H7 (cell line): ENCODE results near the gene PRKAG2. TPM values are rescaled to one million over a fixed set of nuclear protein-coding genes. Genes with fewer than 3 reads are reported as not detected.

Source experiments
- DNase-seq: peaks from one replicate; pipeline ENCODE4 v3.0.0; 2012
- H3K27me3 ChIP-seq: 2 replicates; pipeline ENCODE4 v1.6.0; 2011; ENCODE audit warnings: mild to moderate bottlenecking, low read length; ENCODE audit not compliant: control insufficient read depth, insufficient read depth
- H3K36me3 ChIP-seq: replicated peaks from 2 replicates; pipeline ENCODE4 v1.5.1; 2011; ENCODE audit warnings: low read length; ENCODE audit not compliant: control insufficient read depth, insufficient read depth
- H3K4me3 ChIP-seq: 2 replicates; pipeline ENCODE4 v1.5.1; 2011; ENCODE audit warnings: low read depth, mild to moderate bottlenecking, control low read depth, low read length, moderate library complexity; ENCODE audit not compliant: insufficient read depth
- total RNA-seq: library from RNA; depleted of rRNA; stranded (reverse); fragments of >200 nt; shearing (Covaris generic); gene quantifications from 2 replicates; pipeline ENCODE4 v1.2.3, GENCODE V29; 2014

Gene PRKAG2
- total RNA-seq, 1 experiment from 2014 or later: 6.0 TPM

- Histone ChIP-seq H3K36me3 (no peaks in the 10 kb centered on the region), H3K27me3 (no peaks in the 10 kb centered on the region), H3K4me3 (no peak overlapping the region)
- no peak for DNase-seq
These were observed 138.0 kb downstream of the PRKAG2 start for GRCh38 chr7:151738925-151739324.

GRCh38 chr7:151736403-151736909 lies 140.5 kb downstream of the PRKAG2 start:
- DNase-seq: peak; percentile 83
- Histone ChIP-seq H3K4me3 (no peak overlapping the region), H3K36me3 (no peaks in the 10 kb centered on the region), H3K27me3 (no peaks in the 10 kb centered on the region)

- H3K36me3 ChIP-seq: no peaks in the 10 kb centered on the region
- no peak overlapping the region for H3K4me3 ChIP-seq
- DNase-seq: peak; percentile 84
- H3K27me3 ChIP-seq: no peaks in the 10 kb centered on the region
These were observed 141.0 kb downstream of the PRKAG2 start for GRCh38 chr7:151735851-151736402.

- no peaks in the 10 kb centered on the region for H3K36me3 ChIP-seq
- H3K27me3 ChIP-seq: no peaks in the 10 kb centered on the region
- peak; percentile 67 for DNase-seq
- H3K4me3 ChIP-seq: no peak overlapping the region
These were observed 141.6 kb downstream of the PRKAG2 start for GRCh38 chr7:151735186-151735850.

- Histone ChIP-seq H3K27me3 (no peaks in the 10 kb centered on the region), H3K36me3 (no peaks in the 10 kb centered on the region), H3K4me3 (no peak overlapping the region)
- no peak for DNase-seq
These were observed 143.9 kb downstream of the PRKAG2 start for GRCh38 chr7:151732834-151733592.

- DNase-seq: no peak
- Histone ChIP-seq H3K27me3 (no peaks in the 10 kb centered on the region), H3K4me3 (no peak overlapping the region), H3K36me3 (no peaks in the 10 kb centered on the region)
These were observed 144.6 kb downstream of the PRKAG2 start for GRCh38 chr7:151732292-151732691.

GRCh38 chr7:151731022-151731441 lies 145.9 kb downstream of the PRKAG2 start:
- H3K4me3 ChIP-seq: no peak overlapping the region
- DNase-seq: no peak
- no peaks in the 10 kb centered on the region for H3K36me3 ChIP-seq
- H3K27me3 ChIP-seq: no peaks in the 10 kb centered on the region

- Histone ChIP-seq H3K27me3 (no peaks in the 10 kb centered on the region), H3K4me3 (no peak overlapping the region), H3K36me3 (no peaks in the 10 kb centered on the region)
- DNase-seq: no peak
These were observed 146.3 kb downstream of the PRKAG2 start for GRCh38 chr7:151730591-151730990.

GRCh38 chr7:151729521-151729921 lies 147.4 kb downstream of the PRKAG2 start:
- DNase-seq: no peak
- no peaks in the 10 kb centered on the region for H3K27me3 ChIP-seq
- no peak overlapping the region for H3K4me3 ChIP-seq
- no peaks in the 10 kb centered on the region for H3K36me3 ChIP-seq

GRCh38 chr7:151728746-151729145 lies 148.2 kb downstream of the PRKAG2 start:
- no peak for DNase-seq
- H3K36me3 ChIP-seq: no peaks in the 10 kb centered on the region
- H3K27me3 ChIP-seq: no peaks in the 10 kb centered on the region
- H3K4me3 ChIP-seq: no peak overlapping the region

GRCh38 chr7:151728286-151728660 lies 148.6 kb downstream of the PRKAG2 start:
- H3K27me3 ChIP-seq: no peaks in the 10 kb centered on the region
- no peaks in the 10 kb centered on the region for H3K36me3 ChIP-seq
- no peak overlapping the region for H3K4me3 ChIP-seq
- DNase-seq: no peak

GRCh38 chr7:151727579-151728285 lies 149.2 kb downstream of the PRKAG2 start:
- Histone ChIP-seq H3K36me3 (no peaks in the 10 kb centered on the region), H3K27me3 (no peaks in the 10 kb centered on the region), H3K4me3 (no peak overlapping the region)
- peak; percentile 76 for DNase-seq

GRCh38 chr7:151726652-151727578 lies 150.0 kb downstream of the PRKAG2 start:
- DNase-seq: no peak
- no peaks in the 10 kb centered on the region for H3K27me3 ChIP-seq
- H3K36me3 ChIP-seq: no peaks in the 10 kb centered on the region
- no peak overlapping the region for H3K4me3 ChIP-seq
